ENCODE data around the gene SLC16A3.

- TF ChIP-seq CREB5 (CRISPR knock-in tag; IDR thresholded peaks at IDR 0.05; ENCODE audit: low read depth) (no peak), PATZ1 (CRISPR knock-in tag; IDR thresholded peaks at IDR 0.05; ENCODE audit: borderline replicate concordance) (no peak), ZFP3 (CRISPR knock-in tag; IDR thresholded peaks at IDR 0.05) (no peak), GLIS3 (CRISPR knock-in tag; IDR thresholded peaks at IDR 0.05) (no peak), POU6F1 (CRISPR knock-in tag; IDR thresholded peaks at IDR 0.05; ENCODE audit: borderline replicate concordance, low read depth) (no peak)
Measured at GRCh38 chr17:82250868-82251500, 22.1 kb downstream of the SLC16A3 start.
